H9 (cell line): ENCODE results near the gene CSMD2. TPM values are rescaled to one million over a fixed set of nuclear protein-coding genes. Genes with fewer than 3 reads are reported as not detected.
A peak's percentile ranks its signal among the peaks of the same experiment; 100 is the strongest.

Source experiments
- DNase-seq: peaks from one replicate; pipeline ENCODE4 v3.0.0-alpha.2; 2017
- H2AFZ ChIP-seq: one replicate; pipeline ENCODE4 v1.6.1; 2013; ENCODE audit warnings: mild to moderate bottlenecking, low read length, control low read depth, moderate library complexity
- H2AK5ac ChIP-seq: 2 replicates; pipeline ENCODE4 v1.6.1; 2013; ENCODE audit warnings: low read length, control low read depth, mixed read lengths; ENCODE audit not compliant: insufficient read length
- H2BK120ac ChIP-seq: one replicate; pipeline ENCODE4 v1.6.1; 2013; ENCODE audit warnings: low read depth, mild to moderate bottlenecking, low read length, control low read depth, inconsistent platforms; ENCODE audit not compliant: poor library complexity, severe bottlenecking
- H2BK12ac ChIP-seq: 2 replicates; pipeline ENCODE4 v1.6.1; 2013; ENCODE audit warnings: low read length, control low read depth, mixed read lengths, low read depth; ENCODE audit not compliant: insufficient read length
- H2BK15ac ChIP-seq: 2 replicates; pipeline ENCODE4 v1.6.1; 2013; ENCODE audit warnings: low read depth, low read length, control low read depth
- H2BK20ac ChIP-seq: one replicate; pipeline ENCODE4 v1.6.1; 2013; ENCODE audit warnings: low read depth, mild to moderate bottlenecking, low read length, control low read depth, inconsistent platforms; ENCODE audit not compliant: poor library complexity, severe bottlenecking
- H2BK5ac ChIP-seq: 2 replicates; pipeline ENCODE4 v1.6.1; 2013; ENCODE audit warnings: low read length, control low read depth, mixed read lengths; ENCODE audit not compliant: insufficient read length
- H3K14ac ChIP-seq: 2 replicates; pipeline ENCODE4 v1.6.1; 2013; ENCODE audit warnings: low read length, control low read depth; ENCODE audit not compliant: insufficient read depth
- H3K18ac ChIP-seq: 2 replicates; pipeline ENCODE4 v1.6.1; 2013; ENCODE audit warnings: low read depth, mild to moderate bottlenecking, mixed read lengths, low read length, control low read depth; ENCODE audit not compliant: insufficient read length
- H3K23ac ChIP-seq: 2 replicates; pipeline ENCODE4 v1.6.1; 2013; ENCODE audit warnings: low read length, control low read depth, mixed read lengths, low read depth; ENCODE audit not compliant: insufficient read length
- H3K23me2 ChIP-seq: 2 replicates; pipeline ENCODE4 v1.6.1; 2013; ENCODE audit warnings: low read depth, mild to moderate bottlenecking, mixed read lengths, low read length, control low read depth; ENCODE audit not compliant: insufficient read length, poor library complexity, severe bottlenecking
- H3K27ac ChIP-seq: 2 replicates; pipeline ENCODE4 v1.5.1; 2013; ENCODE audit warnings: low read length, control low read depth, mixed read lengths, low read depth; ENCODE audit not compliant: insufficient read length
- H3K27me3 ChIP-seq: 2 replicates; pipeline ENCODE4 v1.6.1; 2013; ENCODE audit warnings: low read length, control low read depth, inconsistent platforms; ENCODE audit not compliant: insufficient read depth
- H3K4ac ChIP-seq: 2 replicates; pipeline ENCODE4 v1.6.1; 2013; ENCODE audit warnings: low read depth, mild to moderate bottlenecking, control low read depth, inconsistent platforms, low read length, moderate library complexity
- H3K4me1 ChIP-seq: 2 replicates; pipeline ENCODE4 v1.6.1; 2013; ENCODE audit warnings: low read length, control low read depth, inconsistent platforms; ENCODE audit not compliant: insufficient read depth
- H3K4me2 ChIP-seq: 2 replicates; pipeline ENCODE4 v1.6.1; 2013; ENCODE audit warnings: low read length, control low read depth, mixed read lengths; ENCODE audit not compliant: insufficient read length, insufficient read depth
- H3K56ac ChIP-seq: 2 replicates; pipeline ENCODE4 v1.6.1; 2013; ENCODE audit warnings: low read depth, mild to moderate bottlenecking, mixed read lengths, low read length, control low read depth; ENCODE audit not compliant: insufficient read length
- H3K79me1 ChIP-seq: 2 replicates; pipeline ENCODE4 v1.6.1; 2013; ENCODE audit warnings: low read depth, mild to moderate bottlenecking, moderate library complexity, low read length, control low read depth, inconsistent platforms; ENCODE audit not compliant: insufficient read depth, poor library complexity, severe bottlenecking
- H3K79me2 ChIP-seq: 2 replicates; pipeline ENCODE4 v1.6.1; 2013; ENCODE audit warnings: low read length, control low read depth, inconsistent platforms; ENCODE audit not compliant: insufficient read depth
- H3K9ac ChIP-seq: 2 replicates; pipeline ENCODE4 v1.6.1; 2013; ENCODE audit warnings: low read length, control low read depth, mixed read lengths; ENCODE audit not compliant: insufficient read length; ENCODE audit errors: extremely low read depth
- H3K9me3 ChIP-seq: one replicate; pipeline ENCODE4 v1.6.1; 2013; ENCODE audit warnings: low read depth, low read length, inconsistent platforms; ENCODE audit not compliant: control insufficient read depth
- H3T11ph ChIP-seq: one replicate; pipeline ENCODE4 v1.6.1; 2013; ENCODE audit warnings: mild to moderate bottlenecking, low read length, control low read depth, inconsistent platforms
- H4K20me1 ChIP-seq: one replicate; pipeline ENCODE4 v1.6.1; 2013; ENCODE audit not compliant: control insufficient read depth, insufficient read length, insufficient read depth
- H4K5ac ChIP-seq: 2 replicates; pipeline ENCODE4 v1.6.1; 2013; ENCODE audit warnings: low read depth, mild to moderate bottlenecking, mixed read lengths, low read length, control low read depth; ENCODE audit not compliant: insufficient read length
- H4K8ac ChIP-seq: replicated peaks from 2 replicates; pipeline ENCODE4 v1.6.1; 2013; ENCODE audit warnings: low read length, control low read depth, mixed read lengths, low read depth; ENCODE audit not compliant: insufficient read length
- H4K91ac ChIP-seq: 2 replicates; pipeline ENCODE4 v1.6.1; 2013; ENCODE audit warnings: low read depth, mild to moderate bottlenecking, moderate library complexity, mixed read lengths, low read length, control low read depth; ENCODE audit not compliant: insufficient read length
- H3K27ac Mint-ChIP-seq, 3 experiments: 2 replicates in 2 of 3; 3 replicates in 1 of 3; pipeline ENCODE4 v1.8.0; 2020 to 2021; ENCODE audit warnings: mixed read lengths in 3 of 3, mild to moderate bottlenecking in 1 of 3, moderate library complexity in 1 of 3
- H3K27me3 Mint-ChIP-seq: 2 replicates; pipeline ENCODE4 v1.8.0; 2021; ENCODE audit warnings: low read depth, mild to moderate bottlenecking, moderate library complexity, mixed read lengths
- H3K36me3 Mint-ChIP-seq, 3 experiments: 2 replicates in 2 of 3; 3 replicates in 1 of 3; pipeline ENCODE4 v1.8.0; 2020 to 2021; ENCODE audit warnings: low read depth in 3 of 3, mixed read lengths in 3 of 3; ENCODE audit not compliant: insufficient read depth in 1 of 3
- H3K4me1 Mint-ChIP-seq, 2 experiments: 2 replicates each; pipeline ENCODE4 v1.8.0; 2020; ENCODE audit warnings: mixed read lengths in 2 of 2
- H3K4me3 Mint-ChIP-seq, 2 experiments: 2 replicates in 1 of 2; 3 replicates in 1 of 2; pipeline ENCODE4 v1.8.0; 2020 to 2021; ENCODE audit warnings: mild to moderate bottlenecking in 2 of 2, mixed read lengths in 2 of 2, moderate library complexity in 1 of 2
- H3K9me3 Mint-ChIP-seq, 2 experiments: 2 replicates in 1 of 2; 3 replicates in 1 of 2; pipeline ENCODE4 v1.8.0; 2020; ENCODE audit warnings: mild to moderate bottlenecking in 2 of 2, mixed read lengths in 2 of 2, moderate library complexity in 1 of 2
- WGBS: extraction: QIAGEN DNeasy Blood & Tissue Kit; methylation state at CpG from one replicate; pipeline ENCODE4 v1.1.7; 2013; ENCODE audit warnings: missing lambda C conversion rate, low lambda C conversion rate, mixed read lengths; ENCODE audit not compliant: insufficient read length; ENCODE audit errors: extremely low coverage; 5-methylcytosine and 5-hydroxymethylcytosine counted together
- total RNA-seq: library from RNA; stranded (reverse); gene quantifications from 2 replicates; pipeline ENCODE4 v1.2.1, GENCODE V29; 2021
- TF ChIP-seq, protein P1 (sequence below): fragments of 200-600 bp; sonication (generic); conservative IDR thresholded peaks from 3 replicates; pipeline ENCODE4 v1.8.0; 2021; ENCODE audit warnings: antibody characterized with exemption, mild to moderate bottlenecking

Gene CSMD2
- total RNA-seq, 1 experiment from 2014 or later: 6.4 TPM

DNA sequence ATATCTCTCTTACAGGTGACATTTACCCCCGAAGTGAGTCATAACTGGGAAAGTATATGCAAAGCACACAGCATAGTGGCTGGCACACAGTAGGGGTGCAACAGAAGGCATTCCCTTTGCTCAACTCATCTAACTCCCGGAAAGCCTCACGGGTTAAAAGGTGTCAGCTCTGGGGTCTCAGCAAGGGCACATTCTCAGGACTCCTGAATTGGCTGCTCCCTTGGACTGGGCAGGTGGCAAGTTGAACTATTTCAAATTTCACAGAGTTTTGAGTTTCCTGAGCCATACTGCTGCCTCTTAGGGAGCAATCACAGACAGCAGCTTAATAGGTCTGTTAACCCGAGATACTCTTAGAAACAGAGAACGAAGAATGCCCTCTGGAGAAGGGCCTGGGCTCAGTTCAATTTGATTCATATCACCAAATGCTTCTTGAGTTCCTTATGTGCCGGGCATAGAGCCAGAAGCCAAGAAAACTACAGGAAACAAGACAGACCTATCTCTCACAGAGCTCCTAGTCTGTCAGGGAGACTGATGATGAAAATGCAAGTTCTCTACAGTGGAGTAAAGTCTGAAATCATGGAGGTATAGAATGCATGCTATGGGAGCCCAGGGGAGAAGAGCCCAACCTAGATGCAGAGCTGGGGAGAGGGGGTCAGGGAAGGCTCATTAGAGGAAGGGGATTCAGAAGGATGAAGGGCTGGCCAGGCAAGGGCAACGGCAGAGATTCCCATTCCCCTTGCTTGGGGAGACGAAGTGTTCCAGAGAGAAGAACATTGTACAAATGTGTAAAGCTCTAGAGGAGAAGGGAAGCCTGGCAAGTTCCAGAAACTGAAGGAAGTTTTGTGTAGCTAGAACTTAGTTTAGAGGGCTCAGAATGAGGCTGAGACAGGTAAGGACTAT, 445.0 kb downstream of the CSMD2 start:
- peak; percentile 12 for DNase-seq
- H3K27ac ChIP-seq: no peak overlapping the region
- H3K9me3 ChIP-seq: no peaks in the 10 kb centered on the region
- H3K4me2 ChIP-seq: no peak overlapping the region
- no peak overlapping the region for H4K91ac ChIP-seq
- no peak overlapping the region for H4K8ac ChIP-seq
- no peaks in the 10 kb centered on the region for H3K79me1 ChIP-seq
- H3K27me3 ChIP-seq: no peaks in the 10 kb centered on the region
- H3K23ac ChIP-seq: no peak overlapping the region
- Mint-ChIP-seq H3K27ac (peak overlapping the region in 1 of 3 experiments; percentile 54; a peak in 2 of 7 replicates), H3K4me3 (no peak overlapping the region), H3K9me3 (no peaks in the 10 kb centered on the region), H3K36me3 (peaks cover 7 to 21% (median 17%) of the 10 kb centered on the region in 3 experiments; a peak in 6 of 7 replicates), H3K27me3 (no peaks in the 10 kb centered on the region), H3K4me1 (no peaks in the 10 kb centered on the region)
- TF ChIP-seq, protein P1, sequence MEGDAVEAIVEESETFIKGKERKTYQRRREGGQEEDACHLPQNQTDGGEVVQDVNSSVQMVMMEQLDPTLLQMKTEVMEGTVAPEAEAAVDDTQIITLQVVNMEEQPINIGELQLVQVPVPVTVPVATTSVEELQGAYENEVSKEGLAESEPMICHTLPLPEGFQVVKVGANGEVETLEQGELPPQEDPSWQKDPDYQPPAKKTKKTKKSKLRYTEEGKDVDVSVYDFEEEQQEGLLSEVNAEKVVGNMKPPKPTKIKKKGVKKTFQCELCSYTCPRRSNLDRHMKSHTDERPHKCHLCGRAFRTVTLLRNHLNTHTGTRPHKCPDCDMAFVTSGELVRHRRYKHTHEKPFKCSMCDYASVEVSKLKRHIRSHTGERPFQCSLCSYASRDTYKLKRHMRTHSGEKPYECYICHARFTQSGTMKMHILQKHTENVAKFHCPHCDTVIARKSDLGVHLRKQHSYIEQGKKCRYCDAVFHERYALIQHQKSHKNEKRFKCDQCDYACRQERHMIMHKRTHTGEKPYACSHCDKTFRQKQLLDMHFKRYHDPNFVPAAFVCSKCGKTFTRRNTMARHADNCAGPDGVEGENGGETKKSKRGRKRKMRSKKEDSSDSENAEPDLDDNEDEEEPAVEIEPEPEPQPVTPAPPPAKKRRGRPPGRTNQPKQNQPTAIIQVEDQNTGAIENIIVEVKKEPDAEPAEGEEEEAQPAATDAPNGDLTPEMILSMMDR: no peak
- no peaks in the 10 kb centered on the region for H4K20me1 ChIP-seq
- WGBS: no CpG with 5 or more reads among the region's 8 CpGs
- no peak overlapping the region for H2BK5ac ChIP-seq
- no peak overlapping the region for H3K9ac ChIP-seq
- H3T11ph ChIP-seq: no peak overlapping the region
- no peak overlapping the region for H3K14ac ChIP-seq
- H3K23me2 ChIP-seq: no peaks in the 10 kb centered on the region
- H3K56ac ChIP-seq: no peak overlapping the region
- no peak overlapping the region for H3K18ac ChIP-seq
- H2BK120ac ChIP-seq: no peak overlapping the region
- H3K79me2 ChIP-seq: no peaks in the 10 kb centered on the region
- H3K4ac ChIP-seq: no peak overlapping the region
- H2AFZ ChIP-seq: no peak overlapping the region
- no peaks in the 10 kb centered on the region for H3K4me1 ChIP-seq
- no peak overlapping the region for H2BK12ac ChIP-seq
- no peak overlapping the region for H2BK15ac ChIP-seq
- H4K5ac ChIP-seq: no peak overlapping the region
- H2BK20ac ChIP-seq: no peak overlapping the region
- no peak overlapping the region for H2AK5ac ChIP-seq
